ENCODE results near the gene GFY.

- peak in 2 of 4 donors; percentile 28 to 34 for TF ChIP-seq CTCF (IDR thresholded peaks at IDR 0.05)
- peak; percentile 32 for TF ChIP-seq POLR2A (IDR thresholded peaks at IDR 0.05)
Observed at GRCh38 chr19:49451430-49452181, 26.4 kb downstream of the GFY start, which contains the start of gene PIH1D1.

All from right lobe of liver (tissue), 4 donors.